HG03064 (cell line): ENCODE measurements around the gene IMPACT.

ENCODE experiments used
- ATAC-seq: cut with Tn5 transposase; IDR thresholded peaks from one replicate; pipeline ENCODE4 v1.9.1; 2021; ENCODE audit warnings: low read depth; ENCODE audit not compliant: unreplicated experiment

Gene IMPACT

GRCh38 chr18:24426398-24427294, at the start of gene IMPACT:
Gene IMPACT (plus strand): TSS chr18:24426670. CDS start chr18:24426757, 87 bp downstream.
- ATAC-seq = peak; percentile 92

DNA sequence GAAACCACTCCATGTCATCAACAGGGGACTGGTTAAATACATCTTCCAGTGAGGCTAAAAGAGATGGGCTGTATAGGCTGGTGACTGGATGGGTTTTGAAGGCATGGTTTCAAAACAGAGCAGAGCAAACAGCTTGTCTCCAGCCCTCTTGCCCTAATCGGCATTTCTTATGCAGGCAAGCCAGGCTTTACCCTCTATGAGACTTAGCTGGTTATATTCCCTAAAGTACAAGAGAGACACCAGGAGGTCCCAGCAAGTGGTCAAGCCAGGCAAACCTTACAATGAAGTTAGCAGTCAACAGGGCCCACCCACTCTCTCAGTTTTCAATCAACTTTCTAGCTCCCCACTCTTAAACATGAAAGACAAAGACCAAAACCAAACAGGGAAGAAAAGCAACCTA, 47.9 kb upstream of the IMPACT start:
- no peak for ATAC-seq

- no peak for ATAC-seq
These were observed 46.2 kb upstream of the IMPACT start for GRCh38 chr18:24380163-24380747.

GRCh38 chr18:24381126-24381525, 45.3 kb upstream of the IMPACT start:
- ATAC-seq = no peak

DNA sequence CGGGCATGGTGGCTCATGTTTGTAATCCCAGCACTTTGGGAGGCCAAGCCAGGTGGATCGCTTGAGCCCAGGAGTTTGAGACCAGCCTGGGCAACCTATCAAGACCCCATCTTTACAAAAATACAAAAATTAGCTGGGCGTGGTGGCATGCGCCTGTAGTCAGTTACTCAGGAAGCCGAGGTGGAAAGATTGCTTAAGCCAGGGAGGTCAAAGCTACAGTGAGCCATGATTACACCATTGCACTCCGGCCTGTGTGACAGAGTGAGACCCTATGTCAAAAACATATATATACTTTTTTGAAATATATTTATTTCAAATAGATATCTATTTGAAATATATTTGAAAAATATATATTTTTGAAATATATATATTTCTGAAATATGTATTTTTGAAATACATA, 39.8 kb upstream of the IMPACT start:
- ATAC-seq = no peak

DNA sequence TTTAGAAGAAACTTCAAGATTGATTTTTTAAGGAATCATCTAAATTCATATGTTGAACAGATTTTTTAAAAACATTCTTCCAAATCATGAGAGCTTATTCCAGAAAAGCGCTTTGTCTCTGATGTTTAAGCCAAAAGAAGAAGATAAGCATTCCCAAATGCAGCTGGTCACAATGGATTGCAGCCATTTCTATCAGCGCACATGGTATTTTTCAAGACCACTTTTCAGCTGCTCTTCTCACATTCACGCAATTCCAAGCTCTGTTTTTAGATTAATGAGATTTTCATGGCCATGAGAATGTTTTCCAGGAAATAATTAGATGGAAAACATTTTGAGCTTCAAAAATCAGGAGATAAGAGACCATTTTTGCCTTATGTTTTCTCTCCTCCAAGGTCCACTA, 37.5 kb upstream of the IMPACT start:
- ATAC-seq = no peak

DNA sequence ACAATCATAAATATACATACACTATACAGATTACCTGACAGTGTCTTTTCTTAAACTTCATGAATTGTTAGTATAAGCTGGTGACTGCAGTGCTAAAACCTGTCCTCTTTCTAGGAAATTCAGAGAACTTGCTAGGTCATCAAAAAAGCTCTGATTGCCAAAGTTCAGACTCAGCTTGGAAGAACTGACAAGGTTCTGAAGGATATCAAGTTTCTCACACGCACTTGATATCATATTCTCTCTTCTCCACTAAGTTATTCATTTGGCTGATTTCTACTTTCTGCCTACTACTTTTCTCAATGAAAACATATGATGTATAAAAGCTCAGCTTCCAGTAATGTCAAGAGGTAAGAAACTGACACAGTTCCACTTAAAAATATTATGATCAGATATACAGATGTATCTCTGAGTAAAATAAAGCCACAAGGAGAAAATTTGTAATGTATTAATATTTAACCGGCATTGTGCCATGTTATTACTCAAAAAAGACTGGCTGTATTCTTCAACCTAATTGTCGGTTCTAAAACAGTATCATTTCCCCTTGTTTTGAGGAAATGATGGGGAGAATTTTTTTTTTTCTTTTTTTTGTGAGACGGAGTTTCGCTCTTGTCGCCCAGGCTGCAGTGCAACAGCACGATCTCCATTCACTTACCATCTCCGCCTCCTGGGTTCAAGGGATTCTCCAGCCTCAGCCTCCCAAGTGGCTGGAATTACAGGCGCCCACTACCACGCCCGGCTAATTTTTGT, 31.2 kb upstream of the IMPACT start:
- ATAC-seq = no peak

GRCh38 chr18:24396082-24396633, 30.3 kb upstream of the IMPACT start:
- ATAC-seq = no peak

DNA sequence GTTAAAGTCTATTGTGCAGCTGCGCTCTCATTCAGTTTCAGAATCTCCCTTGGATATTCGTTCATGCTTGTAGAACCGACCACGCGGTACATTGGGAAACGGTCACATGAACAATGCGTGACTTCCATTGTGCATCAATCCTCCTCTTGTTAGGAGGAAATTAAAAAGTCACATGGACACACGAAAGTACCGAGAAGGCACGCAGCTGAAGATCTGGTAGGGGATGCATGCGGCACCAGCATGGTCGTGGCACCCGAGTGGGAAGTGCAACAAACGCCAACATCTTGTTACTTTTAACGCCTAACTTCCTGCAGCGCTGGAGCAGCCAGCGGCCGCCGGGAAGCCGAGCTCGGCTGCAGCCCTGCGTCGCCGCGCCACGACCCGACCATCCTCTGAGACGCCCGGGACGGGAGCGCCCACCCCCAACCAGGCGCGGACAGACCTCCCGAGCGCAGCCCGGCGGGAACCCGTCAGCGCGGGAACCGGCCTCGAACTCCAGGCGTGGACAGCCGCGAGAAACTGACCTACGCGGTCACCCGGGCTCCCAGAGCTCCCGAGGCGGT, 29.3 kb upstream of the IMPACT start:
- ATAC-seq = no peak

DNA sequence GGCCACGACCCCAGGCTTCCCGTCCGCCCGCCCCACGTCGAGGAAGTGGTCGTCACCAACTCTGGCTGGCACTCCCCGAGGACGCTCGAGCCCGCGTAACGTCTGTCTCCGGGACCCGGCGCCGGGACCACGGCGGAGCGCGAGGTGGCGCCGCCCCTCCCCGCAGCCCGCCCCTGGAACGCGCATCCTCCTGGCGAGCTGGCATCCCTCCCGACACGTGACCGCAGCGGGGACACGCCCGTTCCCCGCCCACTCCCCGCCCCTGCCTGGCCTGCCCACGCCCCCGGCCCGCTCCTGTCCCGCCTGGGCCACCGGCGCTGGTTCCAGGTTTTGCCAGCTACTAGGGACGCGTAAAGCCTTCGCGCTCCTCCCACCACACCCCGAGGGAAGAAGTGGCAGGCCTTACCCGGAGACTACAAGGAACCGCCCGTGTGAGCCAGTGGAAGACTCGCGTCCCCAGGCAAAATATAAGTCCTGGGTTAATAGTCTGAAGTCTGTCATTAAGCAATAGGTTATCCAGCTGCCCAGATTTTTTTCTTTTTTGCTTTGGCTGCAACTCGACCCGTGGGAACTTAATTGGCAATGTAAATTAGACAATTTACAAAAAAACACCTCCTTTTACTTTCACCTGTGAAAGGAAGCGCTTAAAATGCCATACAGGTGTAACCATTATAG, 28.6 kb upstream of the IMPACT start, which contains the start of gene OSBPL1A:
Gene OSBPL1A, minus strand, starts transcription at position 131 of the 675 bp plus-strand sequence. CDS start 20,291 bp downstream, outside the sequence.
- ATAC-seq = no peak

DNA sequence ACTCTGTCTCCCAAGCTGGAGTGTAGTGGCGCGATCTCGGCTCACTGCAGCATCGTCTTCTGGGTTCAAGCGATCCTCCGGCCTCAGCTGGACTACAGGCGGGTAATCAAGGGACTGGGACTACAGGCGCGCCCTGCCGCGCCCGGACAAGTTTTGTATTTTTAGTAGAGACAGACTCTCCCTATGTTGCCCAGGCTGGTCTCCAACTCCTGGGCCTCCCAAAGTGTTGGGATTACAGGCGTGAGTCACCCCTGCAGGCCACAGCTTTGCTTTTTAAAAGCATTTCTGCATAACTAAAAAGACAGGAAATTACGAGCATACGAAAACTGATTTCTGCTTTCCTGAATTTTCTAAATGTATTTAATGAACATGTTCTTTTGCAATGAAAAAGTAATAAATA, 27.9 kb upstream of the IMPACT start:
- no peak for ATAC-seq

GRCh38 chr18:24400587-24400986, 25.9 kb upstream of the IMPACT start:
- ATAC-seq = no peak

DNA sequence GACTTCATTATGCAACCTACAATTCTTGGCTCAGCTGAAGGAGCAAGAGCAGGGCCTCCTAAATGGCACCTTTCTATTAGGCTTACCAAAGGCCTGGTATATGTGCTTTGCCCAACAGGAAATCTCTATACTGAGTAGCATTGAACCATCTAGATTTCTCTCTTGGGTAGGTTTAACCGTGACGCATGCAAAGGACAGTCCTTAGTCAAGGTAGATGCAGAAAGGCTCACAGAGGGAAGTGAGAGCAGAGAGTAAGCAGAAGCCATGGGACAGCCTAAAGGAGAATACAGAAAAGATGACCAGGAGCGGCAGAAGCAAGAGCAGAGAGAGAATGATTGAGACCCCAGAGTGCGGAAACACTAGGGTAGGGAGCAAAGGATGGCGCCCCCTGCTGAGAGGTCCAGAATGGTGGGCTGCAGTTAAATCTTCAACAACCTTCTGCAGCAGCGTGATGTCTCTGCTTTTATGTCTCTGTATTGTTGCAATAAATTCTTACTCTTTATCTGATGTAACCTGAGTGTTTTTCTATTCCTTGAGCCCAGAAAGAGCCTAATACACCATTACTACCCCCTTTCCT, 24.2 kb upstream of the IMPACT start:
- ATAC-seq = no peak

DNA sequence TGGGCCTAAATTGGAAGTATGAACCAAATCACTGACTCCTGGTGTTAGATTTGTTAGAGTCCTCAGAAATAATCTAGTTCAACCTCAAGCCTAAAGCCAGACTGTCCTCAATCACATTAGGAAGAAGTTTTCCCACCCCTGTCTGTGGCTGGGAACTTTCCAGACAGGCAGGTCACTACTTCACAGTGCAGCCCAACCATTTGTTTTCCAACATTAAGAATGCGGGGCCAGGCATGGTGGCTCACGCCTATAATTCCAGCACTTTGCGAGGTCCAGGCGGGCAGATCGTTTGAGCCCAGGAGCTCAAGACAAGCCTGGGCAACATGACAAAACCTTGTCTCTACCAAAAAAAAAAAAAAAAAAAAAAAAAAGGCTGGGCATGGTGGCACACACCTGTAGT, 23.4 kb upstream of the IMPACT start:
- no peak for ATAC-seq

- ATAC-seq = no peak
These were observed 21.9 kb upstream of the IMPACT start for GRCh38 chr18:24404591-24404990.

DNA sequence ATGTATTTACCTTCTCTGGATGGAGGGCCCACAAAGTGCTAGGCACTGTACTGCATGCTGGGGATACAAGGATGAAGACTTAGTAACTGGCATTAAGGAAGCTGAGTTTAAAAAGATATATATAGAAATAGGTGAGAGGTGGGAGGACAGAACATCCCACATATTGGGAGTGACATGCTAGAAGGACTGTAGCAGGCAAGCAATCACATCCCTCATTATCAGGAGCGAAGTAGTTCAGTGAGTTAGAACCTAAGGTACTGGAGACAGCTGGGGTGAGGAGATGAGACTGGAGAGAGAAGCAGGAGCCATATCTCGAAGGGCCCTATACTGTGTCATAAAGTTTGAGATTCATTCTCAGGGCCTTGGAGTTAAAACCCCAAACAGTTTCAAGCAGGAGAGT, 18.0 kb upstream of the IMPACT start:
- no peak for ATAC-seq

GRCh38 chr18:24413148-24413547, 13.3 kb upstream of the IMPACT start:
- ATAC-seq = no peak

DNA sequence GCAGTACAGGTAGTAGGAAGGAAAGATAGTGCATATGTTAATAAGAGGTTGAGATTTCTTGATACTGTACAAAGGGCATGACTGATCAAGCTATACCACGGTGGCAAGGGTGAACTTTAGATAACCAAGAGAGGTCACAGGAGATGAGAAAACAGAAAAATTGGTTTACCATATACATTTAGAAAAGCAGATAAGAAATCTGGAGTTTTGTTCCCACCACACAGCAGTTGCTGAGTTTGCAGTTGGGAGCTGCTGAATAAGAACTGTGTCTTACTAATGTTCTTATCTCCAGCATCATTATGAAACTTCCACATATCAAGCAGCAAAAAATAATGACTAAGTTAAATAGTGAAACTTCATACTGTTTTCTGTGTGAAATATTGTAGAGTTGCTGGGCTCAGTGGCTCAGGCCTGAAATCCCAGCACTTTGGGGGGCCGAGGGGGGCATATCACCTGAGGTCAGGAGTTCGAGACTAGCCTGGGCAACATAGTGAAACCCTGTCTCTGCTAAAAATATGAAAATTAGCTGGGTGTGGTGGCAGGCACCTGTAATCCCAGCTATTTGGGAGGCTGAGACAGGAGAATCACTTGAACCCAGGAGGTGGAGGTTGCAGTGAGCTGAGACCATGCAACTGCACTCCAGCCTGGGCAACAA, 12.0 kb upstream of the IMPACT start:
- ATAC-seq = no peak

DNA sequence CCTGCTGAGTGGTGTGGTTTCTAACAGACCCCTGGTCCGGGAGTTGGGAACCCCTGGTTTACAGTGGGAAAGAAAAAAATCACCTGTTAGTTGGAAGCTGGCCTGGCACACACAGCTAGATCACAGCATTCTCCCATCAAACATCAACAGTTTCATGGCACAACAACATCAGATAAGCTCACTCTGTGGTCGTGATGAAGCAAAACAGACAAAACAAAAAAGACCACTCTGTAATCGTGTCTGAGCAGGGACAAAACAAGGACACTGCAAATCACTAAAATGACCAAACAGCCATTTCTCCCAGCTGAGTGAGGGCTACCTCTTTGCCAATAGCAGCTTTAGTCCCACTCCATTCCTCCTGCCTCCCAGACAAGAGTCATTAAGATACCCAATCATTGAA, 9.0 kb upstream of the IMPACT start:
- no peak for ATAC-seq
